ENCODE results near the gene DYNC1I1. TPM values are rescaled to one million over a fixed set of nuclear protein-coding genes. Genes with fewer than 3 reads are reported as not detected.

The DYNC1I1 gene
- total RNA-seq, 1 experiment from 2014 or later = not detected

DNA sequence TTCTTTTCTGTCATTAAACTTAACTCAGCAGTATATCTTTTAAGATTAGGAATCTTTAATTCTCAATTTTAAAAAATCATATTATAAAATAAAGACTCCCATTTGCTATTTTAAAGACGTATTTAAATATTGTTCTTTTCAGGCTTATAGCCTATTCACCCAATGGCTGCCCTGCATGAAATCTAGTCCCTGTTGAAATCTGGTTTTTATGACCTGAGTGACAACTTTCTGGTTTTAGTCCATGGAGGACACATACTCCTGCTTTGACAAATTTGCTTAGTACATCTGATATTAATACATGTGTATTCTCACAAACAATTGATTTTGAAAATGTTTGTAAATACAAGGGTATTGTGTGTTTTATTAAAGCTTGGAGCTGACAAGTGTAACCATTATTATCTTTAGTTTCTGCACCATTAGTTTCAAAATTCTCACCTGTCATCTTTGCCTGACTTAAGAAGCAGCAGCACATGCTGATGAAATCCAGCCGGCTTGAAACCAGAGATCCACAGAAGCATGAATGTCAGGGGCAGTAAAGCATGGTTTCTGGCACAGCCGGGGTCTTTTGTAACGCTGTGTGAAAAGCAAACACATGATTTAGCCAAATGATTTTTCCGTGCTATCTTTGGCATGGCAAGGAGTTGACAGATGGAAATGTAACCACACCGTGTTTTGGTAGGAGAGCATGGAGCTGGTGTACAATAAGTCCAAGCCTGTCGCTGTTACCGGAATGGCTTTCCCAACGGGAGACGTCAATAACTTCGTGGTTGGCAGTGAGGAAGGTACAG lies 262.8 kb downstream of the DYNC1I1 start:
- DNase-seq = no peak
- H3K9me3 ChIP-seq (ENCODE audit: insufficient read depth, low read depth) = 0 out of 2 replicates have a peak, but pooled peaks cover 3% of the 10 kb centered on the region
- H2AFZ ChIP-seq = no peak overlapping the region
- POLR2A ChIA-PET (ENCODE audit: unreplicated experiment) = no interaction called here
- H3K4me2 ChIP-seq = no peak overlapping the region
- CTCF ChIA-PET = no interaction called here
- no peaks in the 10 kb centered on the region for H3K4me1 ChIP-seq (replicated peaks; ENCODE audit: insufficient read depth)
- H3K36me3 ChIP-seq (ENCODE audit: low read depth) = no peaks in the 10 kb centered on the region
- no peaks in the 10 kb centered on the region for H3K27me3 ChIP-seq (ENCODE audit: insufficient read depth, low read depth)
- no peaks in the 10 kb centered on the region for H4K20me1 ChIP-seq (ENCODE audit: insufficient read depth)
- BruUV-seq (replicated peaks) = no TSS peak
- intact Hi-C loops (cut with micrococcal nuclease; ENCODE audit: unreplicated experiment) = no loop called here
- H3K27ac ChIP-seq = no peak overlapping the region
- H3K4me3 ChIP-seq = no peak overlapping the region
- H3F3A ChIP-seq (ENCODE audit: insufficient read depth, low read depth) = no peaks in the 10 kb centered on the region
- no peak for TF ChIP-seq CTCF (conservative IDR thresholded peaks at IDR 0.05)
- no peaks in the 10 kb centered on the region for H3K79me2 ChIP-seq (ENCODE audit: low read depth)
- no peaks in the 10 kb centered on the region for H3K9me2 ChIP-seq (ENCODE audit: insufficient read depth)

GRCh38 chr7:96040250-96040772 lies 268.0 kb downstream of the DYNC1I1 start:
- Histone ChIP-seq H3K36me3 (ENCODE audit: low read depth) (no peaks in the 10 kb centered on the region), H3F3A (ENCODE audit: insufficient read depth, low read depth) (no peaks in the 10 kb centered on the region), H3K4me1 (replicated peaks; ENCODE audit: insufficient read depth) (no peaks in the 10 kb centered on the region), H3K9me2 (ENCODE audit: insufficient read depth) (no peaks in the 10 kb centered on the region), H2AFZ (no peak overlapping the region), H3K27ac (no peak overlapping the region), H3K4me2 (no peak overlapping the region), H4K20me1 (ENCODE audit: insufficient read depth) (no peaks in the 10 kb centered on the region), H3K9me3 (ENCODE audit: insufficient read depth, low read depth) (0 out of 2 replicates have a peak, but pooled peaks cover 3% of the 10 kb centered on the region), H3K27me3 (ENCODE audit: insufficient read depth, low read depth) (no peaks in the 10 kb centered on the region), H3K79me2 (ENCODE audit: low read depth) (no peaks in the 10 kb centered on the region), H3K4me3 (no peak overlapping the region)
- TF ChIP-seq CTCF (conservative IDR thresholded peaks at IDR 0.05) = no peak
- TF ChIP-seq EZH2 (IDR thresholded peaks at IDR 0.05; ENCODE audit: low read depth) = no peak
- no TSS peak for BruUV-seq (replicated peaks)
- intact Hi-C loops (cut with micrococcal nuclease; ENCODE audit: unreplicated experiment) = no loop called here
- CTCF ChIA-PET = no interaction called here
- POLR2A ChIA-PET (ENCODE audit: unreplicated experiment) = no interaction called here
- no peak for DNase-seq

GRCh38 chr7:96041171-96041570 lies 268.8 kb downstream of the DYNC1I1 start:
- no TSS peak for BruUV-seq (replicated peaks)
- Histone ChIP-seq H3K79me2 (ENCODE audit: low read depth) (no peaks in the 10 kb centered on the region), H3K4me2 (no peak overlapping the region), H3K36me3 (ENCODE audit: low read depth) (no peaks in the 10 kb centered on the region), H3K9me3 (ENCODE audit: insufficient read depth, low read depth) (0 out of 2 replicates have a peak, but pooled peaks cover 3% of the 10 kb centered on the region), H3K27me3 (ENCODE audit: insufficient read depth, low read depth) (peaks cover 5% of the 10 kb centered on the region; the same call in 1 of the 2 replicates), H3K4me1 (replicated peaks; ENCODE audit: insufficient read depth) (no peaks in the 10 kb centered on the region), H3K9me2 (ENCODE audit: insufficient read depth) (no peaks in the 10 kb centered on the region), H3K4me3 (no peak overlapping the region), H4K20me1 (ENCODE audit: insufficient read depth) (no peaks in the 10 kb centered on the region), H3K27ac (no peak overlapping the region), H3F3A (ENCODE audit: insufficient read depth, low read depth) (no peaks in the 10 kb centered on the region), H2AFZ (no peak overlapping the region)
- intact Hi-C loops (cut with micrococcal nuclease; ENCODE audit: unreplicated experiment) = no loop called here
- ChIA-PET POLR2A (ENCODE audit: unreplicated experiment) (no interaction called here), CTCF (no interaction called here)
- no peak for DNase-seq
- TF ChIP-seq CTCF (conservative IDR thresholded peaks at IDR 0.05) (no peak), EZH2 (IDR thresholded peaks at IDR 0.05; ENCODE audit: low read depth) (no peak)
